A549 (cell line): Measurements from ENCODE around the gene PLEKHA3. TPM values are rescaled to one million over a fixed set of nuclear protein-coding genes. Genes with fewer than 3 reads are reported as not detected.

Experiments
- ATAC-seq, 2 experiments: fragments of 200-7000 bp in 1 of 2; fragments of >200 bp in 1 of 2; cut with Nextera tagmentation in 1 of 2; cut with Tn5 transposase in 1 of 2; 3 replicates each; pipeline versions ENCODE4 v1.8.0 to v1.9.1; 2018 to 2020; ENCODE audit warnings: mild to moderate bottlenecking in 1 of 2, moderate library complexity in 1 of 2
- CTCF ChIA-PET: fragments of 300-600 bp; sonication (Branson Sonifier 250); formaldehyde crosslinking; extraction: SDS; loops from one replicate; lab custom pipeline; 2021; ENCODE audit warnings: antibody characterized with exemption, inconsistent platforms; lab: Yijun Ruan, JAX
- POLR2A ChIA-PET: fragments of 350-600 bp; formaldehyde crosslinking; extraction: SDS; loops from one replicate; lab custom pipeline; 2021; ENCODE audit warnings: antibody characterized with exemption, inconsistent platforms; lab: Yijun Ruan, JAX
- DNase-seq, 2 experiments: peaks; one replicate each; pipeline versions ENCODE4 v3.0.0 to v3.0.0-alpha.2; 2011 to 2016; ENCODE audit warnings: low read depth in 1 of 2, low spot score in 1 of 2
- FAIRE-seq: peaks from 2 replicates; lab custom pipeline; 2011; peaks lifted over from hg19 to GRCh38; lab: Jason Lieb, UNC
- H3K27ac ChIP-seq, 2 experiments: fragments of >200 bp; sonication (Bioruptor Twin); formaldehyde crosslinking; 3 replicates each; pipeline ENCODE4 v1.5.1; 2016 to 2017
- H3K4me1 ChIP-seq: fragments of >200 bp; sonication (Bioruptor Twin); formaldehyde crosslinking; 3 replicates; pipeline ENCODE4 v1.6.1; 2016
- H3K4me2 ChIP-seq: fragments of >200 bp; sonication (Bioruptor Twin); formaldehyde crosslinking; 3 replicates; pipeline ENCODE4 v1.6.1; 2016
- H3K4me3 ChIP-seq: fragments of >200 bp; sonication (Bioruptor Twin); formaldehyde crosslinking; 3 replicates; pipeline ENCODE4 v1.5.1; 2016
- H3K9me3 ChIP-seq: fragments of >200 bp; sonication (Bioruptor Twin); formaldehyde crosslinking; 3 replicates; pipeline ENCODE4 v1.6.1; 2016
- BHLHE40 ChIP-seq: IDR thresholded peaks from 2 replicates; pipeline ENCODE4 v1.6.1; 2012; ENCODE audit warnings: low read depth, low read length, inconsistent platforms
- CBX2 ChIP-seq: fragments of 200-600 bp; sonication (generic); IDR thresholded peaks from 2 replicates; pipeline ENCODE4 v1.6.1; 2016; ENCODE audit warnings: low read depth, mild to moderate bottlenecking, borderline replicate concordance
- CHD4 ChIP-seq: fragments of 200-600 bp; sonication (generic); IDR thresholded peaks from 2 replicates; pipeline ENCODE4 v1.6.1; 2016; ENCODE audit warnings: antibody characterized with exemption, mild to moderate bottlenecking, borderline replicate concordance
- EHF ChIP-seq: fragments of 250-450 bp; sonication (Bioruptor Pico); IDR thresholded peaks from 2 replicates; pipeline ENCODE4 v1.5.0; 2020; ENCODE audit warnings: mild to moderate bottlenecking
- FOSB ChIP-seq: fragments of 250-450 bp; sonication (Bioruptor Pico); IDR thresholded peaks from 2 replicates; pipeline ENCODE4 v1.5.0; 2020; ENCODE audit warnings: mild to moderate bottlenecking, moderate library complexity
- HDAC2 ChIP-seq: fragments of 200-600 bp; sonication (generic); IDR thresholded peaks from 2 replicates; pipeline ENCODE4 v1.6.1; 2016
- HEYL ChIP-seq: fragments of 250-450 bp; sonication (Bioruptor Pico); IDR thresholded peaks from 2 replicates; pipeline ENCODE4 v1.8.0; 2021; ENCODE audit warnings: mild to moderate bottlenecking, moderate library complexity
- HMGXB4 ChIP-seq: fragments of 250-450 bp; sonication (Bioruptor Pico); IDR thresholded peaks from 2 replicates; pipeline ENCODE4 v1.5.0; 2021; ENCODE audit warnings: mild to moderate bottlenecking, moderate library complexity, borderline replicate concordance
- HOXA7 ChIP-seq: fragments of 250-450 bp; sonication (Bioruptor Pico); IDR thresholded peaks from 2 replicates; pipeline ENCODE4 v1.5.0; 2020; ENCODE audit warnings: mild to moderate bottlenecking, moderate library complexity
- HOXB13 ChIP-seq: fragments of 250-450 bp; sonication (Bioruptor Pico); IDR thresholded peaks from 2 replicates; pipeline ENCODE4 v1.5.0; 2020; ENCODE audit warnings: low read depth, mild to moderate bottlenecking, moderate library complexity
- HOXB5 ChIP-seq: fragments of 250-450 bp; sonication (Bioruptor Pico); IDR thresholded peaks from 2 replicates; pipeline ENCODE4 v1.5.0; 2020; ENCODE audit warnings: mild to moderate bottlenecking, moderate library complexity
- JUNB ChIP-seq: fragments of >200 bp; sonication (Bioruptor Twin); formaldehyde crosslinking; IDR thresholded peaks from 2 replicates; pipeline ENCODE4 v1.6.1; 2016
- MAZ ChIP-seq: fragments of 150-350 bp; IDR thresholded peaks from 2 replicates; pipeline ENCODE4 v1.6.1; 2014; ENCODE audit warnings: antibody characterized with exemption, low read depth, low read length, borderline replicate concordance
- NFE2L2 ChIP-seq: fragments of 150-350 bp; conservative IDR thresholded peaks from 2 replicates; pipeline ENCODE4 v1.6.1; 2014; ENCODE audit warnings: low read length
- NR3C1 ChIP-seq: fragments of >200 bp; sonication (Bioruptor Twin); formaldehyde crosslinking; IDR thresholded peaks from 3 replicates; pipeline ENCODE4 v1.6.1; 2017
- PHF8 ChIP-seq: fragments of 200-600 bp; sonication (generic); IDR thresholded peaks from 2 replicates; pipeline ENCODE4 v1.6.1; 2016; ENCODE audit warnings: low read depth, mild to moderate bottlenecking, antibody characterized with exemption, moderate library complexity, borderline replicate concordance
- POLR2A ChIP-seq: IDR thresholded peaks from 2 replicates; pipeline ENCODE4 v1.6.1; 2012; ENCODE audit warnings: mild to moderate bottlenecking, low read length
- TP53 ChIP-seq: fragments of 250-450 bp; sonication (Bioruptor Pico); IDR thresholded peaks from 2 replicates; pipeline ENCODE4 v1.5.0; 2021; ENCODE audit warnings: mild to moderate bottlenecking, moderate library complexity
- ZC3H11A ChIP-seq: fragments of 450-650 bp; IDR thresholded peaks from 2 replicates; pipeline ENCODE4 v1.6.1; 2014; ENCODE audit warnings: antibody characterized with exemption, mild to moderate bottlenecking
- WGBS: methylation state at CpG from one replicate; pipeline ENCODE4 v1.1.6; 2017; ENCODE audit errors: missing lambda C conversion rate; 5-methylcytosine and 5-hydroxymethylcytosine counted together
- polyA plus RNA-seq, 4 experiments: library from polyadenylated mRNA; depleted of rRNA in 3 of 4; stranded (reverse); fragments of >200 nt; fragmentation: RNase III in 1 of 4; extraction: RNeasy Plus Mini Kit Qiagen cat#74134 plus additional on column Dnase treatment in 1 of 4; gene quantifications; 2 replicates in 3 of 4; 3 replicates in 1 of 4; pipeline ENCODE4 v1.2.3, GENCODE V29; 2011 to 2017
- TF ChIP-seq, protein P1 (sequence below): fragments of 150-350 bp; IDR thresholded peaks from 2 replicates; pipeline ENCODE4 v1.6.1; 2014; ENCODE audit warnings: low read depth, mild to moderate bottlenecking, low read length
- TF ChIP-seq, protein P2 (sequence below): IDR thresholded peaks from 2 replicates; pipeline ENCODE4 v1.6.1; 2012; ENCODE audit warnings: low read depth, borderline replicate concordance

PLEKHA3 gene
- polyA plus RNA-seq, 2 of the 4 experiments (the other 2 are of a cell fraction), result 9.6 to 47.4 TPM

GRCh38 chr2:178527592-178527991 is 47.3 kb downstream of the PLEKHA3 start:
- no peak overlapping the region for H3K27ac ChIP-seq
- no peak for DNase-seq
- no peak overlapping the region for H3K4me3 ChIP-seq
- WGBS, result 92% methylated on average over 2 of the region's 2 CpGs
- POLR2A ChIA-PET, result no interaction called here
- no peaks in the 10 kb centered on the region for H3K9me3 ChIP-seq
- TF ChIP-seq HOXA7 (CRISPR knock-in tag) (no peak), HEYL (CRISPR knock-in tag) (no peak), CBX2 (no peak), CHD4 (no peak), NR3C1 (no peak)
- no peak overlapping the region for H3K4me2 ChIP-seq
- no peak for FAIRE-seq
- H3K4me1 ChIP-seq, result no peaks in the 10 kb centered on the region
- CTCF ChIA-PET, result interaction anchor here (0.8 to 1.2 kb wide), 3 partner anchors 8 to 43 kb away, joined by 3 read pairs; no protein-coding TSS in a partner anchor
- no peak for ATAC-seq

DNA sequence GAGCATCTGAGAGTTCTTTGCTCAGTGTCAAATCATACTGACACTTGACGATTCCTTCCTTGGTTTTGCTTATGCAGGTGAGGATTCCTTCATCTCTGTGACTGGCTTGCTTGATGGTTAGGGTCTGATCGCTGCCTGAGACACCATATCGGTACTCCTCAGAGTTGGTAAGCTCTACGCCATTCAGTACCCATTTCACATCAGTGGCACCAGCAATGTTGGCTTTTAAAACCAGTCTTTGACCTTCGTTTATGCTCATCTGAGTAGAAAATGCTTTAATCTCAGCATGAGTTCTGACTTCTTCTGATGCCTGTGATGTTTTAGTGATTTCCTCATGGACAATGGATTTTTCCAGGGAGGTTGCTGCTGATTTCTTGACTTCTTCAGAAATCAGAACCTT is 48.4 kb downstream of the PLEKHA3 start:
- 88% methylated on average over 5 of the region's 5 CpGs for WGBS
- no peak overlapping the region for H3K27ac ChIP-seq
- no peak for FAIRE-seq
- H3K4me3 ChIP-seq, result no peak overlapping the region
- ChIA-PET CTCF (interaction anchor here (0.6 kb wide), 1 partner anchor 405 kb away, joined by 3 read pairs; no protein-coding TSS in a partner anchor), POLR2A (no interaction called here)
- no peaks in the 10 kb centered on the region for H3K4me1 ChIP-seq
- ATAC-seq, result no peak
- no peak overlapping the region for H3K4me2 ChIP-seq
- no peaks in the 10 kb centered on the region for H3K9me3 ChIP-seq
- no peak for DNase-seq
- no peak for TF ChIP-seq JUNB
- no peak for TF ChIP-seq BHLHE40
- TF ChIP-seq HOXB13 (CRISPR knock-in tag), result no peak
- no peak for TF ChIP-seq ZC3H11A
- TF ChIP-seq TP53 (CRISPR knock-in tag), result no peak
- TF ChIP-seq MAZ, result no peak
- no peak for TF ChIP-seq PHF8
- TF ChIP-seq HOXB5 (CRISPR knock-in tag), result no peak
- TF ChIP-seq NR3C1, result no peak
- no peak for TF ChIP-seq CBX2
- no peak for TF ChIP-seq POLR2A
- no peak for TF ChIP-seq EHF (CRISPR knock-in tag)
- no peak for TF ChIP-seq FOSB (CRISPR knock-in tag)
- TF ChIP-seq HDAC2, result no peak
- no peak for TF ChIP-seq NFE2L2
- TF ChIP-seq HMGXB4 (CRISPR knock-in tag), result no peak
- TF ChIP-seq, protein P1, sequence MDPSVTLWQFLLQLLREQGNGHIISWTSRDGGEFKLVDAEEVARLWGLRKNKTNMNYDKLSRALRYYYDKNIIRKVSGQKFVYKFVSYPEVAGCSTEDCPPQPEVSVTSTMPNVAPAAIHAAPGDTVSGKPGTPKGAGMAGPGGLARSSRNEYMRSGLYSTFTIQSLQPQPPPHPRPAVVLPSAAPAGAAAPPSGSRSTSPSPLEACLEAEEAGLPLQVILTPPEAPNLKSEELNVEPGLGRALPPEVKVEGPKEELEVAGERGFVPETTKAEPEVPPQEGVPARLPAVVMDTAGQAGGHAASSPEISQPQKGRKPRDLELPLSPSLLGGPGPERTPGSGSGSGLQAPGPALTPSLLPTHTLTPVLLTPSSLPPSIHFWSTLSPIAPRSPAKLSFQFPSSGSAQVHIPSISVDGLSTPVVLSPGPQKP, result no peak

DNA sequence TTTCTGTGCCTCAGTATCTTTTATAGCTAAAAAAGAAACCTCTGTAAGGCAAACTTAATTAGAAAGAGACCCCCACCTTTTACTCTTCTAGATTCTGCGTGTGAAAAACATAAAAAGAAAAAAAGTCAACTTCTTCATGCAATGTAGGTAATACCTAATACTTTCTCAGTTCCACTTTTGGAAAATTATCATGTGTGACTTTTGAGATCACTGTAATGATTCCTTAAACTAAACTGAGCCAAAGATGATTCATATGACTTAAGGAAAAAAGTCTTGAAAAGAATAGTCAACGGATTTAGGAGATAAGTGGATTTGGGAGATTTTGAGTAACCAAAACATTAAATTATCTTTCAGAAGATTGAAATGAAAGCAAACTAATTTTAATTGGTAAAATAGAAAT is 48.9 kb downstream of the PLEKHA3 start:
- ChIA-PET POLR2A (no interaction called here), CTCF (no interaction called here)
- H3K4me3 ChIP-seq, result no peak overlapping the region
- WGBS, result 76% methylated on average over 2 of the region's 2 CpGs
- FAIRE-seq (no peak), DNase-seq (no peak), ATAC-seq (no peak)
- no peaks in the 10 kb centered on the region for H3K9me3 ChIP-seq
- H3K4me1 ChIP-seq, result no peaks in the 10 kb centered on the region
- H3K4me2 ChIP-seq, result no peak overlapping the region
- no peak overlapping the region for H3K27ac ChIP-seq
- TF ChIP-seq, protein P2, sequence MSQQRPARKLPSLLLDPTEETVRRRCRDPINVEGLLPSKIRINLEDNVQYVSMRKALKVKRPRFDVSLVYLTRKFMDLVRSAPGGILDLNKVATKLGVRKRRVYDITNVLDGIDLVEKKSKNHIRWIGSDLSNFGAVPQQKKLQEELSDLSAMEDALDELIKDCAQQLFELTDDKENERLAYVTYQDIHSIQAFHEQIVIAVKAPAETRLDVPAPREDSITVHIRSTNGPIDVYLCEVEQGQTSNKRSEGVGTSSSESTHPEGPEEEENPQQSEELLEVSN, result no peak
- no peak for TF ChIP-seq HOXB13 (CRISPR knock-in tag)
